Measurements from ENCODE around the gene GDF7. TPM values are rescaled to one million over a fixed set of nuclear protein-coding genes. Genes with fewer than 3 reads are reported as not detected.

GDF7 gene
- total RNA-seq = 3.0 to 3.2 TPM (median 3.1 TPM) in 3 replicates

- H3K27me3 Mint-ChIP-seq (ENCODE audit: low read depth) = peaks cover 94% of the 10 kb centered on the region
- no peak for DNase-seq (ENCODE audit: low spot score in 2 of 2, unreplicated experiment in 2 of 2)
- peaks cover 14% of the 10 kb centered on the region for H3K4me1 Mint-ChIP-seq
- no peaks in the 10 kb centered on the region for H3K36me3 Mint-ChIP-seq
- peak; percentile 38 for TF ChIP-seq CTCF (IDR thresholded peaks at IDR 0.05; ENCODE audit: unreplicated experiment)
- H3K4me3 Mint-ChIP-seq = peak within 1 kb of the TSS; percentile 60
- H3K9me3 Mint-ChIP-seq = no peaks in the 10 kb centered on the region
- no peak within 1 kb of the TSS for H3K27ac Mint-ChIP-seq
These were observed at the start of gene GDF7 for GRCh38 chr2:20666304-20667150. TSS of gene GDF7 (plus strand) at chr2:20667144. CDS start at chr2:20667240, 96 bp downstream.

GRCh38 chr2:20617892-20618467, 49.0 kb upstream of the GDF7 start:
- TF ChIP-seq CTCF (IDR thresholded peaks at IDR 0.05; ENCODE audit: unreplicated experiment) = no peak
- peaks cover 7% of the 10 kb centered on the region for H3K36me3 Mint-ChIP-seq
- H3K4me3 Mint-ChIP-seq = no peak overlapping the region
- peak; percentile 57 to 72 for DNase-seq (ENCODE audit: low spot score in 2 of 2, unreplicated experiment in 2 of 2)
- H3K9me3 Mint-ChIP-seq = no peaks in the 10 kb centered on the region
- H3K27ac Mint-ChIP-seq = peak overlapping the region; percentile 93
- H3K4me1 Mint-ChIP-seq = peaks cover 30% of the 10 kb centered on the region
- H3K27me3 Mint-ChIP-seq (ENCODE audit: low read depth) = no peaks in the 10 kb centered on the region

GRCh38 chr2:20618468-20618885, 48.5 kb upstream of the GDF7 start:
- H3K4me1 Mint-ChIP-seq = peaks cover 30% of the 10 kb centered on the region
- DNase-seq (ENCODE audit: low spot score in 2 of 2, unreplicated experiment in 2 of 2) = no peak

GRCh38 chr2:20618886-20619521, 47.9 kb upstream of the GDF7 start:
- no peaks in the 10 kb centered on the region for H3K27me3 Mint-ChIP-seq (ENCODE audit: low read depth)
- no peak for TF ChIP-seq CTCF (IDR thresholded peaks at IDR 0.05; ENCODE audit: unreplicated experiment)
- H3K9me3 Mint-ChIP-seq = no peaks in the 10 kb centered on the region
- H3K36me3 Mint-ChIP-seq = peaks cover 7% of the 10 kb centered on the region
- H3K4me3 Mint-ChIP-seq = no peak overlapping the region
- H3K4me1 Mint-ChIP-seq = peaks cover 27% of the 10 kb centered on the region
- no peak for DNase-seq (ENCODE audit: low spot score in 2 of 2, unreplicated experiment in 2 of 2)
- no peak overlapping the region for H3K27ac Mint-ChIP-seq

More at GRCh38 chr2:20618468-20618885, 48.5 kb upstream of the GDF7 start:
- peak overlapping the region; percentile 93 for H3K27ac Mint-ChIP-seq
- no peak overlapping the region for H3K4me3 Mint-ChIP-seq
- no peak for TF ChIP-seq CTCF (IDR thresholded peaks at IDR 0.05; ENCODE audit: unreplicated experiment)
- H3K9me3 Mint-ChIP-seq = no peaks in the 10 kb centered on the region
- no peaks in the 10 kb centered on the region for H3K27me3 Mint-ChIP-seq (ENCODE audit: low read depth)
- peaks cover 7% of the 10 kb centered on the region for H3K36me3 Mint-ChIP-seq

- H3K27me3 Mint-ChIP-seq (ENCODE audit: low read depth) = no peaks in the 10 kb centered on the region
- H3K36me3 Mint-ChIP-seq = peaks cover 7% of the 10 kb centered on the region
- no peak overlapping the region for H3K27ac Mint-ChIP-seq
- no peak for DNase-seq (ENCODE audit: low spot score in 2 of 2, unreplicated experiment in 2 of 2)
- H3K9me3 Mint-ChIP-seq = no peaks in the 10 kb centered on the region
- no peak for TF ChIP-seq CTCF (IDR thresholded peaks at IDR 0.05; ENCODE audit: unreplicated experiment)
- H3K4me1 Mint-ChIP-seq = peaks cover 20% of the 10 kb centered on the region
- no peak overlapping the region for H3K4me3 Mint-ChIP-seq
These were observed 47.3 kb upstream of the GDF7 start for GRCh38 chr2:20619624-20620024.
